ENCODE data around the gene NWD2.
A peak's percentile ranks its signal among the peaks of the same experiment; 100 is the strongest.

Gene NWD2

DNA sequence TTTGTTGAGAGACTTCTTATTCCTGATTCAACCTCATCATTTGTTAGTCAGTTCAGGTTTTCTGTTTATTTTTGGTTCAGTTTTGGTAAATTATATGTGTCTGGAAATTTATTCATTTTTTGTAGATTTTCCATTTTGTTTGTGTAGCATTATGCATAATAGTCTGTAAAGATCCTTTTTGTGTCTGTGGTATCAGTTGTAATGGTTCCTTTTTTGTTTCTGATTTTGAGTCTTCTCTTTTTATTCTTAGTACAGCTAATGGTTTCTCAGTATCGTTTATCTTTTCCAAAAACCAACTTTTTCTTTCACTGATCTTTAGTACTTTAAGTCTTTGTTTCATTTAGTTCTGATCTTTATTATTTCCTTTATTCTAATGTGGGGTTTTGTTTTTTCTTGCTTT, 61.4 kb downstream of the NWD2 start:
- no peak for DNase-seq

DNA sequence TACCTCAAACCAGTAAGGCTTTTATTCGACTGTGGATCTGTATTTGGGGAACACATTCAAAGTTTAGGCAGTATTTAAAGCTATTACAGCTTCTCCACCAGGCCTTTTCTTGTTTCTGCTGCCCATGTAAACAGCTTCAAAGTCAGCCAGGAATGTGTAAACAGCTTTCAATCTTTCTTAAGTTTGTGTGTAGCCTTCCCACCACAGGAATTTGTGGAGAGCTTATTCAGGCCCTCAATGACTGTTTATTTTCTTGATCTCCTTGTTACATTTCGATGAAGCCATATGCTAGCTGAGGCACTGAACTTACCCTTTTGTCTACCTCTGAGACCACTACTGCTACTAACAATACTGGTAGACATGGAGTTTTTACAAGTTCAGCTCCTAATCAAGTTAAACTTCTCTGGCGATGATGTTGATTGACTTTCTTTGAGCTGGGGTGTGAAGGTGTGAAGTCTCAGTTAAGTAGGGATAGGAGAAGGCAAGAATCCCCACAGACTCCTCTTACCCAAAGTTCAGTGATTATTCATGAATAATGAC, 72.6 kb downstream of the NWD2 start:
- no peak for DNase-seq

DNA sequence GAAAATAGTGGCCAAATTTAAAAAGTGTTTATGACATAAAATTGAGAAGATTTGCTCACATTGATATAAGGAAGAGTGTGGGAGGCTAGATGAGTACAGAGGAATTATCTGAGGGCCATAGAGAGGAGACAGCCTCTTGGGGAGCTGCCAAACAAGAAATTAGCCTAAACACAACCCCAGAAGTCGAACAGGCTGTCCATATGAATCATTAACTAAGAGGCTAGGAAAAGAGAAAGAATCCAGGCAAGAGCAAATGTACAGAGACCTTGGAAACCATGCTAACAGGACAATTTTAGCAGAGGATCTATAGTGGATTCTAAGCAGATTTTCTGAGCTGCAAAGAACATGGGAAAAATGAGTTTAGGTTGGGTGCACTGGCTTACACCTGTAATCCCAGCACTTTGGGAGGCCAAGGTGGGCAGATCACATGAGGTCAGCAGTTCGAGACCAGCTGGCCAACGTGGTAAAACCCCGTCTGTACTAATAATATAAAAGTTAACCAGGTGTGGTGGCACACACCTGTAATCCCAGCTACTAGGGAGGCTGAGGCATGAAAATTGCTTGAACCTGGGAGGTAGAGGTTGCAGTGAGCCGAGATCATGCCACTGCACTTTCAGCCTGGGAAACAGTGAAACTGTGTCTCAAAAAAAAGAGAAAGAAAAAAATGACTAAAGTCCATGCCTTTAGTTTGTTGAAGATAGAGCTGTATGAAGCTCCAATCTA, 76.1 kb downstream of the NWD2 start:
- no peak for DNase-seq

DNA sequence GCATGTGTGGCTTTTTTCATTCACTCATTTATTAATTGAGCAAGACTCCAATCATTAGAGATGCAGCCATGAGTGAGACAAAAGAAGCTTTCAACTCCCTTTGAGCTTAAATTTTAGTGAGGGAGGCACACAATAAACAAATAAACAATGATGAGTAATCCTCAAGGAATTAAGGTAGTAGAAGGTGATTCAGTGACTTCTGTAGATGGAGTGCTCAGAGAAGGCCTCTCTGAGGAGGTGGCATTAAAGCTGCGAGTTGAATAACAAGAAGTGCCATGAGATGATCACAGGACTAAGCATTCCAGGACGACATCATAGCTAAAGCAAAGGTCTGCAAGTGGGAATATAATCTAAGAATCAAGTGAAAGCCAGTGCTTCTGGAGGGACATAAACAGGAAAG, 77.6 kb downstream of the NWD2 start:
- DNase-seq = no peak

GRCh38 chr4:37324546-37324945, 80.0 kb downstream of the NWD2 start:
- no peak for DNase-seq

DNA sequence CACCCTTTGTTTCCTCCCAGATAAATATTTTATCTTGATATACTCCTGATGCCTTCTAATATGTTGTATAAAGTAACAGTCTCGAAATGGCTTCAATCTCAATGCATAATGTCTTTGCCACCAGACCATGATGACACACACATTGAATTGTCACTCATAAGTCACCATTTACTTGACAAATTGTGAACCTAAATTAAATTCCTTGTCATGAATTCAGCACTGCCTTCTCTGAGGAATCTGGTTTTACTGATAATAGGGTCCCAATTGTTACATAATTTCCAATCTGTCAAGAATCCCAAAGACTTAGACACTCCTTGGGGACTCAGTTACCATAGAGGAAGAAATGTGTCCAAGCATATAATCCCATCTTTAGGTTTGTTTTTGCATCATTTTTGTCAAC, 82.3 kb downstream of the NWD2 start:
- DNase-seq = no peak

DNA sequence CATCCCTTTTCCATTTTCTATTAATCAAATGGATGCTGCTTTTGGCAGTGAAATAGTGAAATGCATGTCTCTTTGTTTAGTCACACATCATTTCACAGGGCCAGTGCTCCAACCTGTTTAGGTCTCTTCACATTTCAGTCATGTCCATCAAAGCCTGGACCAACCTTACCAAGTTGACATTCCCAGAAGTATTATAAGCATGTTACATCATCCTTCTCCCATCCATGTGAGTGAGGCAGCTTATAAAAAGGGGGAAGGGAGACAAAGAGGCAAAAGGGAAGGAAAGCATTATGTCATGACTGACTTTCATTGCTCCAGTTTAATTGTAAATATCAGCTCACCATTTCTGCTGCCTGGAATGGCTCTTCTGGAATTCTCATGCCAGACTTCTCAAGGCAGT, 94.4 kb downstream of the NWD2 start:
- DNase-seq = no peak

- DNase-seq = no peak
These were observed 114.2 kb downstream of the NWD2 start for GRCh38 chr4:37358748-37359147.

- DNase-seq = no peak
These were observed 114.7 kb downstream of the NWD2 start for GRCh38 chr4:37359261-37359660.

GRCh38 chr4:37365888-37366287, 121.3 kb downstream of the NWD2 start:
- no peak for DNase-seq

- DNase-seq = no peak
These were observed 123.4 kb downstream of the NWD2 start for GRCh38 chr4:37367901-37368300.

GRCh38 chr4:37370052-37370451, 125.5 kb downstream of the NWD2 start:
- DNase-seq = no peak

GRCh38 chr4:37381040-37381668, 136.6 kb downstream of the NWD2 start:
- DNase-seq = no peak

GRCh38 chr4:37383579-37384229, 139.2 kb downstream of the NWD2 start:
- peak; percentile 1 for DNase-seq

GRCh38 chr4:37385424-37385823, 140.9 kb downstream of the NWD2 start:
- no peak for DNase-seq

DNA sequence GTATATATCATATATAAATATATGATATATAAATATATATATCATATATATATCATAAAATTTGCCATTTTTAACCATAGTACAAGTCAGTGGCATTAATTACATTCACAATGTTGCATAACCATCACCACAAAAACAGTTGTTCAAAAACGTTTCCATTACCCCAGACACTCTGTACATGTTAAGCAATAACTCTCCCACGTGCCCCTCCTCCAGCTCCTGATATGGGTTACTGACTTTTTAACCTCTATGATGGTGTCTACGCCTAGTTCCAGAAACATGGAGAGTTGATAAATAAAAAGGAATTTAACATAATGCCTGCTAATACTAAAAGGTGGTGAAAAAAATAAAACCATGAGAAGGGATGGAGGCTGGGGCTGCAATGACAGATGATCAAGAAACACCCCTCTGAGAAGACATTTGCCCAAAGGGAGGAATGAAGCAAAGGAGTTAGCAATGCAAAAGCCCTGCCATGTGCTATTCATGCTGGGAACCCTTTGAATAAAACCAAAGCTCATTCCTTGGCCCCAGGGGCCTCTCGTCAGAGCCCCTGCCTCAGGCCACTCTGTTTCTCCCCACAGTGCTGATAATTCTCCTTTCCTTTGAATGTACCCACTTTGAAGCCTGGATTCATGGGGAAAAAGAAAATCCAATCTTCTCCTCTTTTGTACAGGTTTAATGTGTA, 144.3 kb downstream of the NWD2 start:
- DNase-seq = no peak

GRCh38 chr4:37389366-37389765, 144.8 kb downstream of the NWD2 start:
- DNase-seq = no peak

GRCh38 chr4:37389967-37390580, 145.5 kb downstream of the NWD2 start:
- DNase-seq = peak; percentile 22

DNA sequence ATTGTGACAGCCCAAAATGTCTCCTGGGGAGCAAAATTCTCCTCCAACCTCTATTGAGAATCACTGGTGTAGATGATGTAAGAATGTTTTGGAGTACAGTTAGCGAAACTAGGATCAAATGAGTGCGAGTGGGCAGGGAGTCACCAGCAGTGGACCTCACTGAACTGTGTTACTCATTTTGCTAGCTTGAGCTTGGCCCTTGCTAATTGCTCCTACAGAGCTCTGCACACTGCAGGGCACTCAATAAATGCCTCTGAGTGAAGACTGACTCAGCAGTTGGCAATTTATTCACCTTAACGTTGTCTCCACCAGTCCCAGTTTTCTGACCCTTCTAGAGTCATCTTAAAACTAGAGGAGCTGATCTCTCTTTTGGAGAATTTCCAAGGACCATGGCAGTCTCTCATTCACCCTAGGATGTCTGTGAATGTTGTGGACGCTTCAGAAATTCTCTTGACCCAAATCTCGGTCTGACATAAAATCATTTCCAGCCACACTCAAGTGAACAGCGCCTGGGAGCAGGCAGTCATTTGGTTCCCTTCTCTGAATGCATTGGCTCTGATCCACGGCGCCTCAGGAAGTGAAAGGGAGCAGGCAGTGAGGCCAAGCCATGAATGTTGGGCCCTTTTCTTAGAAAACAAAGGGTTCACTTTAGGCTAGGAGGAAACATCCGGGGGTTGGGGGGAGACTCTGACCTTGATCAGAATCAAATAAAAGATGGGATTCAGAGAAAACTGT, 148.1 kb downstream of the NWD2 start:
- DNase-seq = no peak

- no peak for DNase-seq
These were observed 148.8 kb downstream of the NWD2 start for GRCh38 chr4:37393321-37393720.

DNA sequence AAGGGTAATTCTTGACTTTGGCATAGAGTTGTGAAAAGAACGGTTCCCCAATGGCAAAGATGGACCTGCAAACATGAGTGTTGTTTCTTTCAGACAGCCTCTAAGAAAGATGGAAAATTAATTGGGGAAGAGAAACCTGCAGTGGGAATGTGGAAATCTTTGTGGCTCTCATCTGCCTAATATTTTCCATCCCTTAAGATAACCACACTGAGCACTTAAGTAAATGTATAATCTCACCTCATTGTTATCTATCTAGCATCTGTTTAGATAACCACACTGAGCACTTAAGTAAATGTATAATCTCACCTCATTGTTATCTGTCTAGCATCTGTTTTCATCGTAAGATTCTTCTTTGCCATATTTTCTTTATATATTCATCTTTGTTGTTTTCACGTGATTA, 149.3 kb downstream of the NWD2 start:
- no peak for DNase-seq

- DNase-seq = no peak
These were observed 153.0 kb downstream of the NWD2 start for GRCh38 chr4:37397505-37397904.

Measured in fibroblast of skin of abdomen (primary cell).